DOHH2 (cell line): Measurements from ENCODE around the gene MRPS5.

Experiments used
- EZH2phosphoT487 ChIP-seq: fragments of 200-600 bp; sonication (generic); IDR thresholded peaks from 2 replicates; pipeline ENCODE4 v1.6.1; 2017; ENCODE audit warnings: borderline replicate concordance, mild to moderate bottlenecking, antibody characterized with exemption, low read length, moderate library complexity, mixed read lengths
- TF ChIP-seq, protein P1 (sequence below): fragments of 200-600 bp; sonication (generic); IDR thresholded peaks from one replicate; pipeline ENCODE4 v1.5.1; 2014; ENCODE audit warnings: antibody characterized with exemption, mild to moderate bottlenecking, low read depth, low read length; ENCODE audit not compliant: poor library complexity, severe bottlenecking

DNA sequence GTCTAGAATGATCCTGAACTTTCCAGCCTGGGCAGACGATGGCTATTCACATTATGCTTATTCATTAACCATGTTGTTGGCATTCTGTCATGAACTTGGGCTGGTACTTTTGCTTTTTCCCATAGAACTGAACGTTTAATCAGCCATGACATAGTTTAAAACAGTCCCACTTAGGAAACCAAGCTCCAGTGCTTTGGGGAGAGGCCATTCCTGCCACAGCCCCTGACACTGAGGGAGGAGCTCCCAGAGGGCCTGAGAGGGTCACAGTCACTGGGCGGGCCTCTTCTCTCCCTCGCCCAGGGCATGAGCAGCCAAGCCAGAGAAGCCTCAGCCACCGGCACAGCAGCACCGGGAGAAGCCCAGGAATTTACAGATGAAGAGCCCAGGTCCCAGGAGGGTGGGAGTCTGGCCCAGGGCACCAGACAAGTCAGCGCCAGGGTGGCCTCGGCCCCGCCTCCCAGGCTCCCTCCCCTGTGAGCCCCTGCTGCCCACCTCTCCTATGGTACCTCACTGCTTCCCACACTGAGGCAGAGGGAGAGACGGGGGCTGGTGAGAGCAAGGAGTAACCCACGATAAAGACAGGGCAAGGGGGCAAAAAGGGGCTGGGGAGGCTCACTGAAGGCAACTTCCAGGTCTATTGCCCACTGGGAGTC, 62.5 kb downstream of the MRPS5 start:
- TF ChIP-seq, protein P1, sequence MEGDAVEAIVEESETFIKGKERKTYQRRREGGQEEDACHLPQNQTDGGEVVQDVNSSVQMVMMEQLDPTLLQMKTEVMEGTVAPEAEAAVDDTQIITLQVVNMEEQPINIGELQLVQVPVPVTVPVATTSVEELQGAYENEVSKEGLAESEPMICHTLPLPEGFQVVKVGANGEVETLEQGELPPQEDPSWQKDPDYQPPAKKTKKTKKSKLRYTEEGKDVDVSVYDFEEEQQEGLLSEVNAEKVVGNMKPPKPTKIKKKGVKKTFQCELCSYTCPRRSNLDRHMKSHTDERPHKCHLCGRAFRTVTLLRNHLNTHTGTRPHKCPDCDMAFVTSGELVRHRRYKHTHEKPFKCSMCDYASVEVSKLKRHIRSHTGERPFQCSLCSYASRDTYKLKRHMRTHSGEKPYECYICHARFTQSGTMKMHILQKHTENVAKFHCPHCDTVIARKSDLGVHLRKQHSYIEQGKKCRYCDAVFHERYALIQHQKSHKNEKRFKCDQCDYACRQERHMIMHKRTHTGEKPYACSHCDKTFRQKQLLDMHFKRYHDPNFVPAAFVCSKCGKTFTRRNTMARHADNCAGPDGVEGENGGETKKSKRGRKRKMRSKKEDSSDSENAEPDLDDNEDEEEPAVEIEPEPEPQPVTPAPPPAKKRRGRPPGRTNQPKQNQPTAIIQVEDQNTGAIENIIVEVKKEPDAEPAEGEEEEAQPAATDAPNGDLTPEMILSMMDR, result no peak
- TF ChIP-seq EZH2phosphoT487, result no peak
